ENCODE measurements around the gene ZDHHC22. TPM values are rescaled to one million over a fixed set of nuclear protein-coding genes. Genes with fewer than 3 reads are reported as not detected.

The ZDHHC22 gene
- total RNA-seq, 1 donor = not detected

DNA sequence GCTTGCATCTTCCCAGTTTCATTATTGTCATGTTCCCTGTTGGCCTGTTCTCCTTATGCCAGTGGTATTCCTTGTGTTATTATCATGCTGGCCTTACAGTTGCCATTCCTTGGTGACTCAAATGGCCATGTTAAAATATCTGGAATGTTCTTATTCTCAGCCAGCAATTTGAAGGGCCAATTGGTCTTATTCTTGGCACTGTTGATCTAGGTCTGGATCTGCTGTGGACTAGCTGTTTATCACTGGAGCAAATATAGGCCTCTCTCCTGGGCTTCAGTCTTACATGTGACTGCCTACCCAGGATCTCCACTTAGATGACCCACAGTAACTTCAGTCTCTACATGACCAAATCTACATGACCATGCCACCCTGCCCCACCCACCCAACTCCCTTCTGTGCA is 38.1 kb downstream of the ZDHHC22 start:
- no peak overlapping the region for H3K4me2 ChIP-seq (ENCODE audit: insufficient read depth, low read length)
- H3K36me3 ChIP-seq (ENCODE audit: insufficient read depth, low read length) = peaks cover 25% of the 10 kb centered on the region
- H2AFZ ChIP-seq (ENCODE audit: low read length) = no peak overlapping the region
- H3K4me3 ChIP-seq (ENCODE audit: insufficient read depth, low read length) = no peak overlapping the region
- no peak overlapping the region for H3K27ac ChIP-seq (ENCODE audit: low read depth, low read length)
- no peak for DNase-seq (ENCODE audit: insufficient read length, low spot score, missing footprints)
- peaks cover 58% of the 10 kb centered on the region for H3K79me2 ChIP-seq (ENCODE audit: insufficient read depth, low read length)
- H4K20me1 ChIP-seq (ENCODE audit: insufficient read depth, low read length) = peaks cover 8% of the 10 kb centered on the region
- H3K9me3 ChIP-seq (ENCODE audit: low read depth, low read length) = no peaks in the 10 kb centered on the region
- peaks cover 10% of the 10 kb centered on the region for H3K4me1 ChIP-seq (ENCODE audit: insufficient read depth, low read length)
- TF ChIP-seq, protein P1, sequence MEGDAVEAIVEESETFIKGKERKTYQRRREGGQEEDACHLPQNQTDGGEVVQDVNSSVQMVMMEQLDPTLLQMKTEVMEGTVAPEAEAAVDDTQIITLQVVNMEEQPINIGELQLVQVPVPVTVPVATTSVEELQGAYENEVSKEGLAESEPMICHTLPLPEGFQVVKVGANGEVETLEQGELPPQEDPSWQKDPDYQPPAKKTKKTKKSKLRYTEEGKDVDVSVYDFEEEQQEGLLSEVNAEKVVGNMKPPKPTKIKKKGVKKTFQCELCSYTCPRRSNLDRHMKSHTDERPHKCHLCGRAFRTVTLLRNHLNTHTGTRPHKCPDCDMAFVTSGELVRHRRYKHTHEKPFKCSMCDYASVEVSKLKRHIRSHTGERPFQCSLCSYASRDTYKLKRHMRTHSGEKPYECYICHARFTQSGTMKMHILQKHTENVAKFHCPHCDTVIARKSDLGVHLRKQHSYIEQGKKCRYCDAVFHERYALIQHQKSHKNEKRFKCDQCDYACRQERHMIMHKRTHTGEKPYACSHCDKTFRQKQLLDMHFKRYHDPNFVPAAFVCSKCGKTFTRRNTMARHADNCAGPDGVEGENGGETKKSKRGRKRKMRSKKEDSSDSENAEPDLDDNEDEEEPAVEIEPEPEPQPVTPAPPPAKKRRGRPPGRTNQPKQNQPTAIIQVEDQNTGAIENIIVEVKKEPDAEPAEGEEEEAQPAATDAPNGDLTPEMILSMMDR (IDR thresholded peaks at IDR 0.05; ENCODE audit: extremely low read depth, low read depth, low read length) = no peak
- H3K27me3 ChIP-seq (ENCODE audit: insufficient read depth, low read length) = no peaks in the 10 kb centered on the region

GRCh38 chr14:77102154-77102553 is 39.4 kb downstream of the ZDHHC22 start:
- Histone ChIP-seq H3K27me3 (ENCODE audit: insufficient read depth, low read length) (no peaks in the 10 kb centered on the region), H3K36me3 (ENCODE audit: insufficient read depth, low read length) (peaks cover 24% of the 10 kb centered on the region), H2AFZ (ENCODE audit: low read length) (no peak overlapping the region), H4K20me1 (ENCODE audit: insufficient read depth, low read length) (peaks cover 8% of the 10 kb centered on the region), H3K4me3 (ENCODE audit: insufficient read depth, low read length) (no peak overlapping the region), H3K4me2 (ENCODE audit: insufficient read depth, low read length) (no peak overlapping the region), H3K27ac (ENCODE audit: low read depth, low read length) (no peak overlapping the region), H3K4me1 (ENCODE audit: insufficient read depth, low read length) (peaks cover 11% of the 10 kb centered on the region), H3K79me2 (ENCODE audit: insufficient read depth, low read length) (peaks cover 61% of the 10 kb centered on the region), H3K9me3 (ENCODE audit: low read depth, low read length) (no peaks in the 10 kb centered on the region)
- TF ChIP-seq, protein P1 (IDR thresholded peaks at IDR 0.05; ENCODE audit: extremely low read depth, low read depth, low read length) = no peak
- no peak for DNase-seq (ENCODE audit: insufficient read length, low spot score, missing footprints)

DNA sequence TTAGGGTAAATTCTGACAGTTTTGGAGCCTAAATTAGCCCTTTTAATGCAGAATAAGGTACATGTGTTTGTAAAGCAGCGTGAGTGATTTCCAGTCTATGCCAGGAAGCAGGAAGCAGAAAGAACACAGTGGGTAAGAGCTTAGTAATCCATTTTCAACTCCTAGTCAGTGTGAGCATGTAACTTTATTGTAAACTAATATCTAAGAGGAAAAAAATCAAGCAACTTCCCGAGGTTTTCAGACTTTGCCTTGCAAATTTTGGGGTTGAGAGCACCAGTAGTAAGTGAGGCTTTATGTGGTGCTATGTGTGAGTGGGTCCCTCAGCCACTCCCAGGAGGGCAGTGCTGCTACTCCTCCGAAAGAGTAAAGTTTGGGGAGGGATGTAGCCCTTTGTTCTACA is 40.6 kb downstream of the ZDHHC22 start:
- Histone ChIP-seq H3K4me1 (ENCODE audit: insufficient read depth, low read length) (peaks cover 17% of the 10 kb centered on the region), H3K9me3 (ENCODE audit: low read depth, low read length) (no peaks in the 10 kb centered on the region), H3K27me3 (ENCODE audit: insufficient read depth, low read length) (no peaks in the 10 kb centered on the region), H3K36me3 (ENCODE audit: insufficient read depth, low read length) (peaks cover 12% of the 10 kb centered on the region), H4K20me1 (ENCODE audit: insufficient read depth, low read length) (peaks cover 8% of the 10 kb centered on the region), H3K27ac (ENCODE audit: low read depth, low read length) (no peak overlapping the region), H3K79me2 (ENCODE audit: insufficient read depth, low read length) (peaks cover 62% of the 10 kb centered on the region), H3K4me2 (ENCODE audit: insufficient read depth, low read length) (no peak overlapping the region), H3K4me3 (ENCODE audit: insufficient read depth, low read length) (no peak overlapping the region), H2AFZ (ENCODE audit: low read length) (no peak overlapping the region)
- DNase-seq (ENCODE audit: insufficient read length, low spot score, missing footprints) = no peak
- TF ChIP-seq, protein P1 (IDR thresholded peaks at IDR 0.05; ENCODE audit: extremely low read depth, low read depth, low read length) = no peak

DNA sequence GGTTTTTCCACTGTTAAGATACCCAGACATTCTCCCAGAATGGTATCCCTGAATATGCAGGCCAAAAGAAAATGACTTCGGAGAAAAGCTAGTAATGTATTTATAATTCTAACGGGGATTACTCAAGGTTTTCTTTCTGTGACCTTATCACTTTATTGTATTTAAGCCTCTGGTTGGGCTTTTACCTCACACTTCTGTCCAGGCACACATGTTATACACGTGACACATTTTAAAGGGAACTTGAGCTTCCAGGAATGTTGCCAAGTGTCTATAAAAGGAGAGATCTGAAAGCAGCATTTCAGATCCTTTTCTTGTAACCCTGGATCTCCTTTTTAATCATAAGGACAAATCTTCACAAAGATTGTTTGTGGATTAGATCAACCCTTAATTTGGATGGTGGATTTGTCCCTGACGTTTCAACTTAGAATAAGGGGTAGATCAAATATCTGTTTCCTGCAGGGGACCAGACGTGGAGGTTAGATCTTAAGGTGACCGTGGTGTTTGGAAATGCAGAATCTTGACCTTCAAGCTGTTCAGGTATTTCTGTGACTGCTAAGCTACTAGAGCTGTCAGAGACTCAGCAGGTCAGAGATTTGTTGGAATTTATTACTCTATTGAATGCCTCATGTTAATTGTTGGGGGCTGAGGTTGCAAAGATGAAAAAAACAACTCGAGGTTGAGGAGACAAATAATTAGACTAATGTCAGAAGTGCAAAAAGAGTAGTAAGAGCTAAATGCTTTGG is 42.0 kb downstream of the ZDHHC22 start:
- Histone ChIP-seq H3K27ac (ENCODE audit: low read depth, low read length) (peak overlapping the region; percentile 94), H3K4me2 (ENCODE audit: insufficient read depth, low read length) (peak overlapping the region; percentile 91), H3K27me3 (ENCODE audit: insufficient read depth, low read length) (no peaks in the 10 kb centered on the region), H3K4me3 (ENCODE audit: insufficient read depth, low read length) (peak overlapping the region; percentile 99), H3K36me3 (ENCODE audit: insufficient read depth, low read length) (peaks cover 2% of the 10 kb centered on the region), H3K79me2 (ENCODE audit: insufficient read depth, low read length) (peaks cover 56% of the 10 kb centered on the region), H4K20me1 (ENCODE audit: insufficient read depth, low read length) (peaks cover 6% of the 10 kb centered on the region), H2AFZ (ENCODE audit: low read length) (no peak overlapping the region), H3K9me3 (ENCODE audit: low read depth, low read length) (no peaks in the 10 kb centered on the region), H3K4me1 (ENCODE audit: insufficient read depth, low read length) (peaks cover 17% of the 10 kb centered on the region)
- DNase-seq (ENCODE audit: insufficient read length, low spot score, missing footprints) = no peak
- TF ChIP-seq, protein P1 (IDR thresholded peaks at IDR 0.05; ENCODE audit: extremely low read depth, low read depth, low read length) = no peak

All from osteoblast (primary cell).